ENCODE measurements around the gene PGBD5. TPM values are rescaled to one million over a fixed set of nuclear protein-coding genes. Genes with fewer than 3 reads are reported as not detected.

Gene PGBD5
- total RNA-seq, 1 donor from 2014 or later = 72.4 TPM

DNA sequence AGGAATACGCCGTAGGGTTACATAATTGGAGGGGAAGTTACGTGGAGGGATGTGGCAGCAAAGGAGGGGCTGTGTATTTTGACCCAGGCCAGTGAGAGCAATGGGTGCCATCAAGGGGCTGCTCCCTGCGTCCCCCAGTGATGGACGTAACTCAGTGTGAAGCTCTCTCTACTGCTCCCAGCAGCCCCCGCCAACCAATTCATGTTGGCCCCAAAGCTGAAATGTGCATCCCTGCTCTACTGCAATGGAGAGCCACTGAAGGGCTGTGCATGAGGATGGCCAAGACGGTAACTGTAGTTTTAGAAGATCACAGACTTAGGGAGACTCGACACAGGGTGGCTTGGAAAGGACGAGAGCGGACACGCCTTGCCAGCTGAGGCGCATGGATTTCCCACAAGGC, 38.3 kb downstream of the PGBD5 start:
- no peak overlapping the region for H3K4me3 Mint-ChIP-seq (ENCODE audit: unreplicated experiment)
- H3K9me3 Mint-ChIP-seq (ENCODE audit: unreplicated experiment) = peaks cover 7% of the 10 kb centered on the region
- DNase-seq = no peak
- TF ChIP-seq, protein P1, sequence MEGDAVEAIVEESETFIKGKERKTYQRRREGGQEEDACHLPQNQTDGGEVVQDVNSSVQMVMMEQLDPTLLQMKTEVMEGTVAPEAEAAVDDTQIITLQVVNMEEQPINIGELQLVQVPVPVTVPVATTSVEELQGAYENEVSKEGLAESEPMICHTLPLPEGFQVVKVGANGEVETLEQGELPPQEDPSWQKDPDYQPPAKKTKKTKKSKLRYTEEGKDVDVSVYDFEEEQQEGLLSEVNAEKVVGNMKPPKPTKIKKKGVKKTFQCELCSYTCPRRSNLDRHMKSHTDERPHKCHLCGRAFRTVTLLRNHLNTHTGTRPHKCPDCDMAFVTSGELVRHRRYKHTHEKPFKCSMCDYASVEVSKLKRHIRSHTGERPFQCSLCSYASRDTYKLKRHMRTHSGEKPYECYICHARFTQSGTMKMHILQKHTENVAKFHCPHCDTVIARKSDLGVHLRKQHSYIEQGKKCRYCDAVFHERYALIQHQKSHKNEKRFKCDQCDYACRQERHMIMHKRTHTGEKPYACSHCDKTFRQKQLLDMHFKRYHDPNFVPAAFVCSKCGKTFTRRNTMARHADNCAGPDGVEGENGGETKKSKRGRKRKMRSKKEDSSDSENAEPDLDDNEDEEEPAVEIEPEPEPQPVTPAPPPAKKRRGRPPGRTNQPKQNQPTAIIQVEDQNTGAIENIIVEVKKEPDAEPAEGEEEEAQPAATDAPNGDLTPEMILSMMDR (IDR thresholded peaks at IDR 0.05; ENCODE audit: partially characterized antibody, unreplicated experiment) = no peak
- peaks cover 15% of the 10 kb centered on the region for H3K27me3 Mint-ChIP-seq (ENCODE audit: unreplicated experiment)
- H3K4me1 Mint-ChIP-seq (ENCODE audit: low read depth, unreplicated experiment) = peaks cover 56% of the 10 kb centered on the region
- H3K36me3 Mint-ChIP-seq (ENCODE audit: unreplicated experiment) = no peaks in the 10 kb centered on the region
- H3K27ac Mint-ChIP-seq (ENCODE audit: unreplicated experiment) = peak overlapping the region; percentile 22

DNA sequence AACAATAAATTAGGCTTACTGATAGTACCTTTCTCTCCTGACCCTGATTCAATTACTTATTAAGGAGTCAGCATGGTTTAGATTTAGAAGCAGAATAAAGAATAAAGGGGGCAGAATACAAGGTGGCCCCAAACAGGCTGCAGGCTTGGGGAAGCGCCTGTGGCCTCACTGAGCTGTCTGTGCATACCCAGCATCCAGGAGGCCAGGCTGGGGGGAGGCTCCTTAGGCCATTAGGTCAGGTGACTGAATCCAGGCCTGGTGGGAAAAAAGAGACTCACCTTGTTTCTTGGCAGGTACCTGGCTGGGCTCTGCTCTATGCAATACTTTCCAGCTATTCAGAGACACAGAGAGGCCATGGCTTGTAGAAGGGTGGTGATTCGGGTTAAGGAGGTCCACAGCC, 38.8 kb downstream of the PGBD5 start:
- Mint-ChIP-seq H3K27ac (ENCODE audit: unreplicated experiment) (no peak overlapping the region), H3K9me3 (ENCODE audit: unreplicated experiment) (peaks cover 7% of the 10 kb centered on the region), H3K4me3 (ENCODE audit: unreplicated experiment) (no peak overlapping the region), H3K4me1 (ENCODE audit: low read depth, unreplicated experiment) (peaks cover 53% of the 10 kb centered on the region), H3K36me3 (ENCODE audit: unreplicated experiment) (no peaks in the 10 kb centered on the region), H3K27me3 (ENCODE audit: unreplicated experiment) (peaks cover 11% of the 10 kb centered on the region)
- TF ChIP-seq, protein P1 (IDR thresholded peaks at IDR 0.05; ENCODE audit: partially characterized antibody, unreplicated experiment) = no peak
- DNase-seq = no peak

DNA sequence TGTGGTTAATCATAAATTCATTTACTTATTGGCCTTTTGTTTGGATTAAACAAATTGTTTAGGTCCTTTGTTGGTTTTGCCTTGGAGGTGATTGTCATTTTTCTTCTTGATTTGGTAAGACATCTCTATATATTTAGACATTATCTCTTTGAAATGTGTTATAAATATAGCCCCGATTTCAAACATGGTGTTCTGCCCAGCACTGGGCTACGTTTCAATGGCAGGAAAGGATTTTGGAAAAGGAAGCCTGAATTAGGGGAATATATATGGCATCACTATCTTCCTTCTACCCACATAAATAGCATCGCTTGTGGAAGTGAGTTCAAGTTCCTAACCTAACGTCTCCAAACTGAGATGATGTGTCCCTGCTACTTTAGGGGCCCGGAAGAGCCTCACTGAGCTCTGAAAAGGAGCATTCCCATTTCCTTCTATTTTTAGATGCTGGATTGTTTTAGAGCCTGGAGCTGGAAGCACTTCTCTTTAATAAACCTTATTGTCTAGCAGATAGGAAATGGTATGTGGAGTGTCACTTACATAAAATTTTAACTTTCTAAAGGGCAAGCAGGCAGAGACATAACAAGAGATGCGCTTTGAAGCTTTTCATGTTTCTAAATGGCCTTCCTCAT, 39.4 kb downstream of the PGBD5 start:
- Mint-ChIP-seq H3K27me3 (ENCODE audit: unreplicated experiment) (peaks cover 11% of the 10 kb centered on the region), H3K4me3 (ENCODE audit: unreplicated experiment) (no peak overlapping the region)

DNA sequence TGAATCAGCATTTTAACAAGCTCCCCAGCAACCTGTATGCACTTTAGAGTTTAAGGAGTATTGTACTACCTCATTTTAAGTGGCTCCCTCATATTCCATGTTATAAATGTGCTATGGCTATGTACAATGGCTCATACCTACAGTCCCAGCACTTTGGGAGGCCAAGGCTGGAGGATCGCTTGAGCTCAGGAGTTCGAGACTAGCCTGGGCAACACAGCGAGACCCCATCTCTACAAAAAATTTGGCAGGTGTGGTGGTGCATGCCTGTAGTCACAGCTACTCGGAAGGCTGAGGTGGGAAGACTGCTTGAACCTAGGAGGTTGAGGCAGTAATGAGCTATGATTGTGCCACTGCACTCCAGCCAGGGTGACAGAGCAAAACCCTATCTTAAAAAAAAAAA, 40.2 kb downstream of the PGBD5 start:
- no peak overlapping the region for H3K4me3 Mint-ChIP-seq (ENCODE audit: unreplicated experiment)
- peaks cover 8% of the 10 kb centered on the region for H3K27me3 Mint-ChIP-seq (ENCODE audit: unreplicated experiment)
- no peak for DNase-seq
- peaks cover 53% of the 10 kb centered on the region for H3K4me1 Mint-ChIP-seq (ENCODE audit: low read depth, unreplicated experiment)
- TF ChIP-seq, protein P1 (IDR thresholded peaks at IDR 0.05; ENCODE audit: partially characterized antibody, unreplicated experiment) = no peak
- H3K36me3 Mint-ChIP-seq (ENCODE audit: unreplicated experiment) = no peaks in the 10 kb centered on the region
- H3K9me3 Mint-ChIP-seq (ENCODE audit: unreplicated experiment) = peaks cover 4% of the 10 kb centered on the region
- H3K27ac Mint-ChIP-seq (ENCODE audit: unreplicated experiment) = peak overlapping the region; percentile 74

More for the DNA sequence above, 39.4 kb downstream of the PGBD5 start:
- DNase-seq = no peak
- TF ChIP-seq, protein P1 (IDR thresholded peaks at IDR 0.05; ENCODE audit: partially characterized antibody, unreplicated experiment) = no peak
- Mint-ChIP-seq H3K4me1 (ENCODE audit: low read depth, unreplicated experiment) (peaks cover 53% of the 10 kb centered on the region), H3K36me3 (ENCODE audit: unreplicated experiment) (no peaks in the 10 kb centered on the region), H3K27ac (ENCODE audit: unreplicated experiment) (no peak overlapping the region), H3K9me3 (ENCODE audit: unreplicated experiment) (peaks cover 7% of the 10 kb centered on the region)

DNA sequence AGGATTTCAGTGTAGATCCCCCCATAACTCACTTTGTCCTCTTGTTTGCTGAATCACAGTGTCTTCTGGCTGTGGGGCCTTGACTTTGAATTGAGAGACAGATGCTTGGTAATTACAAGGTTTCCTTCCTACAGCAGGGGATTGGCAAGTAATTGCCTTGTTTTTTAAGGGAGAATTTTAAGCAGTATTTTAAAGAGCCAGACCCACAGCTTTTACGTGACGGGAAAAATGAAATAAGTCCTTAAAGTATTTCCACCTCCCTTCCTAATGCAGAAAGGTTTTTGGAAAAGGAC, 41.0 kb downstream of the PGBD5 start:
- no peak for DNase-seq
- H3K27ac Mint-ChIP-seq (ENCODE audit: unreplicated experiment) = peak overlapping the region; percentile 77
- H3K36me3 Mint-ChIP-seq (ENCODE audit: unreplicated experiment) = no peaks in the 10 kb centered on the region
- peaks cover 52% of the 10 kb centered on the region for H3K4me1 Mint-ChIP-seq (ENCODE audit: low read depth, unreplicated experiment)
- H3K9me3 Mint-ChIP-seq (ENCODE audit: unreplicated experiment) = peaks cover 2% of the 10 kb centered on the region
- peaks cover 6% of the 10 kb centered on the region for H3K27me3 Mint-ChIP-seq (ENCODE audit: unreplicated experiment)
- TF ChIP-seq, protein P1 (IDR thresholded peaks at IDR 0.05; ENCODE audit: partially characterized antibody, unreplicated experiment) = no peak
- peak overlapping the region; percentile 42 for H3K4me3 Mint-ChIP-seq (ENCODE audit: unreplicated experiment)
